ENCODE results near the gene ITSN1.
"Not testable (repeated sequence)": the region's sequence is repeated elsewhere in the genome, so short reads cannot be mapped to it uniquely, and the experiment has no call there.

Gene ITSN1

GRCh38 chr21:33901412-33902288 is 259.3 kb downstream of the ITSN1 start:
- no peak for DNase-seq

- no peak for DNase-seq
These were observed 260.0 kb downstream of the ITSN1 start for GRCh38 chr21:33902349-33902748.

- DNase-seq: peak; percentile 37
These were observed 261.7 kb downstream of the ITSN1 start for GRCh38 chr21:33904041-33904440.

GRCh38 chr21:33908760-33909159 is 266.5 kb downstream of the ITSN1 start:
- peak; percentile 59 for DNase-seq

- DNase-seq: no peak
These were observed 267.5 kb downstream of the ITSN1 start for GRCh38 chr21:33909756-33910155.

- DNase-seq: no peak
These were observed 271.9 kb downstream of the ITSN1 start for GRCh38 chr21:33914188-33914587.

- DNase-seq: peak; percentile 98
These were observed 273.3 kb downstream of the ITSN1 start, which contains the start of gene ATP5PO for GRCh38 chr21:33915368-33916199. Gene ATP5PO, minus strand, starts transcription at chr21:33915804. Its CDS starts 41 bp downstream, at chr21:33915763.

- DNase-seq: no peak
These were observed 273.9 kb downstream of the ITSN1 start for GRCh38 chr21:33916200-33916567.

- DNase-seq: no peak
These were observed 275.1 kb downstream of the ITSN1 start for GRCh38 chr21:33917421-33917820.

GRCh38 chr21:33924079-33924765 is 281.9 kb downstream of the ITSN1 start:
- DNase-seq: peak; percentile 98

- DNase-seq: no peak
These were observed 282.4 kb downstream of the ITSN1 start for GRCh38 chr21:33924766-33925100.

- DNase-seq: not testable (repeated sequence)
These were observed 283.9 kb downstream of the ITSN1 start for GRCh38 chr21:33926248-33926647.

GRCh38 chr21:33931052-33931798 is 288.9 kb downstream of the ITSN1 start:
- not testable (repeated sequence) for DNase-seq

- no peak for DNase-seq
These were observed 289.6 kb downstream of the ITSN1 start for GRCh38 chr21:33931799-33932390.

- DNase-seq: no peak
These were observed 290.4 kb downstream of the ITSN1 start for GRCh38 chr21:33932731-33933130.

GRCh38 chr21:33936301-33937038 is 294.2 kb downstream of the ITSN1 start:
- DNase-seq: no peak

- no peak for DNase-seq
These were observed 294.8 kb downstream of the ITSN1 start for GRCh38 chr21:33937146-33937545.

GRCh38 chr21:33937931-33938339 is 295.6 kb downstream of the ITSN1 start:
- DNase-seq: no peak

- no peak for DNase-seq
These were observed 296.1 kb downstream of the ITSN1 start for GRCh38 chr21:33938381-33938780.

GRCh38 chr21:33939226-33939625 is 296.9 kb downstream of the ITSN1 start:
- DNase-seq: no peak

GRCh38 chr21:33940164-33940880 is 298.0 kb downstream of the ITSN1 start:
- DNase-seq: no peak

Data from activated CD8-positive, alpha-beta memory T cell treated with anti-CD3 and anti-CD28 coated beads, Interleukin-2, amount 50 U/mL, for 48 hours (primary cell).